ENCODE results near the gene HOXD10. TPM values are rescaled to one million over a fixed set of nuclear protein-coding genes. Genes with fewer than 3 reads are reported as not detected.
A peak's percentile ranks its signal among the peaks of the same experiment; 100 is the strongest.

The HOXD10 gene
- total RNA-seq, 1 donor from 2014 or later, result 1.9 TPM

DNA sequence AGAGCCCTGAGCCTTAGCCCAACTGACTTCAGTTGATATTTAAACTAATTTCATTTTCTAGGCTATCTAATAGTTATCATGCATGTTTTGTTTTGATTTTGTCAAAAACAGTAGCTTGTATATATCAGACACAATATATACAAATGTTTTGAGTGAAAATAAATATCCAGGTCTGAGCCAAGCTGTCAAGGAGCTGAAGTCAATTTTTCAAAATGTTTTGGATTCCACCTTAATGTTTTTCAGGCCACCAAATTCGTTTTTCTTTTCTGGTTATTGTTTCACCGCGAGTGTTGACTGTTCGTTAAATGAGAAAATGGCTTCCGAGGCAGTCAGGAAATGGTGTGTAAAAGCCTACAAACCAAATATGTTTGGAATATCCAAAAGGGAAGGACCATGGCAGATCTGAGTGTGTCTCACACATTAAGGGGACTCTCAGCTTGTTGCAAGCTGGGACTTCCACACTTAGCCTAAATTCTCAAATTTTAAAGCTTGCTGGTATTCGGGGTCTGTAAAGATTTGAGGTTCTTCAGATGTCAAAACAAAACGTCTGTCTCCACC lies 14.2 kb upstream of the HOXD10 start:
- intact Hi-C loops (cut with DNase I), result no loop called here
- DNase-seq (ENCODE audit: low spot score) (no peak), ATAC-seq (no peak)

DNA sequence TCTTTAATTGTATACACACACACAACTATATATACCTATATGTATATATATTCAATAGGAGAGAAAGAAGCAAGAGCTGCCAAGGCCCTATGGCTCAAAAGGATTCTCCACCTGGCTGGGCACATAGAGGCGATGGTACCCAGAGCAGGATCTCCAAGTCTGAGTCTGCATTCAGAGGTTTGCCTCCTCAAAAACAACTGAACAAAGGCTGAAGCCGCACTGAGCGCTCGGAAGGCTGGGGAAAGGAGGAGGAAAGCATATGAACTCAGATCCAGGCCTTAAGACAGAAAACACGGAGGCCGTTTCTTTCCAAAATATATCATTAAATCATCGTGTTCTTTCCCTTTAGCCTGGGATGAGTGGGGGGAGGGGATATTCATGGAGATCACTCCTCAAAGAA lies 13.4 kb upstream of the HOXD10 start:
- DNase-seq (ENCODE audit: low spot score) (no peak), ATAC-seq (no peak)
- intact Hi-C loops (cut with DNase I), result no loop called here

- no peak for ATAC-seq
- intact Hi-C loops (cut with DNase I), result no loop called here
Measured at GRCh38 chr2:176103742-176104315, 12.7 kb upstream of the HOXD10 start.

GRCh38 chr2:176104316-176105077 lies 12.1 kb upstream of the HOXD10 start:
- DNase-seq (ENCODE audit: low spot score) (no peak), ATAC-seq (no peak)
- intact Hi-C loops (cut with DNase I), result no loop called here

More at GRCh38 chr2:176103742-176104315, 12.7 kb upstream of the HOXD10 start:
- DNase-seq (ENCODE audit: low spot score), result no peak

DNA sequence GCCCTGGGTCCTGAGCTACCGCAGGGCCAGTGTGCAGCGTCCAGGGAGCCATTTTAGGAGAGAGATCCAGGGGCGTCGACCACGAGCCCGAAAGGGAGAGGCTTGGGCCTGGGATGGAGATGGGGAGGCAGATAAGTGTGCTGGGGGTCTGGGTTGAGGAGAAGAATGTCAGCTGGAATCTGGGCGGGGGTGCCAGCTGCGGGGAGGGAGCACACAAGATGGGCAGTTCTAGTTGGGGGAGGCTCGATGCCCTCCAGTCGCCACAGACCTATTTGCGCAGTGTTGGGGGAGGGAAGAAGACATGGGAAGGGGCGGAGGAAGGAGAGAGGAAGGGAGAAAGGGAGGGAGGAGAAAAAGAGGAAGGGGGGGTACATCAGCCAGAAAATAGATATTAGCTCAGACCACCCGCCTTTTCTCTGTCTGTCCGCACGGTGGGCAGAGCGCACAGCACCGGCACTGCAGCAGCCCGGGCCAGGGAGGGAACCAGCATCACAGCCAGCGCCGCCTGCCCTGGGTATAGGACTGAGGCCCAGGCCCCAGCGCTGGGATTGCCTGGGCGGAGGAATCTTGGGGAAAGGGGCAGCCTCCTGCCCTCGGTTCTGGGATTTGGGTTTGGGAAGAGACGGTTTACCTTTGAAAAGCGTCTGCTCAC lies 11.4 kb upstream of the HOXD10 start:
- intact Hi-C loops (cut with DNase I), result no loop called here
- DNase-seq (ENCODE audit: low spot score), result no peak
- ATAC-seq, result peak; percentile 9

GRCh38 chr2:176105730-176106580 lies 10.6 kb upstream of the HOXD10 start:
- intact Hi-C loops (cut with DNase I), result no loop called here
- peak; percentile 21 for ATAC-seq
- no peak for DNase-seq (ENCODE audit: low spot score)

DNA sequence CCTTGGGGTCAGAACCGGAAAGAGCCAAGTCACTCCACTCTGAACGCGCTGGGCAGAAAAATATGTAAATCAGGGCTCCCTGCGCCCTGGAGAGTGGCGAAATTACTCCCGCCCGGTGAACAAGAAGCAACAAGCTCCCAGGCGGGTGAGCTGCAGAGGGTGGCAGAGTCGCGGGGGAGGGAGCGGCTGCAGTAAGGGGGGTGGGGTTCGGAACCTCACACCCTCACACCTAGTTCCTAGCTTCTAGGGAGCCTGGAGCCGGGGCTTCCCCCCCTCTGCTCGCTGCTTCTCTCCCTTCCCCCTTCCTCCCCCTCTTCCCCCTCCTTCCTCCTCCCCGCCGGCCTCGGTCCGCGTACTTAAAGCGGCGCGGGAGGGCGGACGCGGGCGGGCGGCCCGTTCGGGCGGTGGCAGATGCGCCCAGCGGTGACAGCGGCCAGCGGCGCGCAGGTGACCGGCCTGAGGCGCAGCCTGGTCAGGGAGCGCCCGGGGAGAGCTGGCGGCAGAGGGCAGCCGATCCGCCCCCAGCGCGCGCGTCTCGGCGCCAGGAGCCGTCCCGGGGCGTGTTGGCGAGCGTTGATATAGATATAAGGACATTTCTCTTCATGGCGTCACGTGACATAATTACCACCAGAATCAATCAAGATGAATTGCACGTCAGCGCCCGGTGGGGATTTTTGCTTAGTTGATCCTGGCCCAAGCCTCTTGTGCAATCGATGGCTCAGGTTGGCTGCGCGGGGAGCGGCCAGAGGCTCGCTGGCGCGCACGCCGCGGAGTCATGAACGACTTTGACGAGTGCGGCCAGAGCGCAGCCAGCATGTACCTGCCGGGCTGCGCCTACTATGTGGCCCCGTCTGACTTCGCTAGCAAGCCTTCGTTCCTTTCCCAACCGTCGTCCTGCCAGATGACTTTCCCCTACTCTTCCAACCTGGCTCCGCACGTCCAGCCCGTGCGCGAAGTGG lies 9.7 kb upstream of the HOXD10 start, which contains the start of gene HOXD11:
HOXD11 (plus strand) TSS at position 700 of the 959 bp plus-strand sequence; CDS start at position 776, 76 bp downstream.
- peak; percentile 57 for ATAC-seq
- DNase-seq (ENCODE audit: low spot score), result no peak

DNA sequence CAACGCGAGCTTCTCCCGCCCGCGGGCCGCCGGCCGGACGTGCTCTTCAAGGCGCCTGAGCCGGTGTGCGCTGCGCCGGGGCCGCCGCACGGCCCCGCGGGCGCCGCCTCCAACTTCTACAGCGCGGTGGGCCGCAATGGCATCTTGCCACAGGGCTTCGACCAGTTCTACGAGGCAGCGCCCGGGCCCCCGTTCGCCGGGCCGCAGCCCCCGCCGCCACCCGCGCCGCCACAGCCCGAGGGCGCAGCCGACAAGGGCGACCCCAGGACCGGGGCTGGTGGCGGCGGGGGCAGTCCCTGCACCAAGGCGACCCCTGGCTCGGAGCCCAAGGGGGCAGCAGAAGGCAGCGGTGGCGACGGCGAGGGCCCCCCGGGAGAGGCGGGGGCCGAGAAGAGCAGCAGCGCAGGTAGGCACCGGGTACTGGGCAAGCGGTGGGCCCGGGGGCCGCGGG lies 8.8 kb upstream of the HOXD10 start:
- intact Hi-C loops (cut with DNase I), result no loop called here
- DNase-seq (ENCODE audit: low spot score) (no peak), ATAC-seq (no peak)

More for the DNA sequence above, 9.7 kb upstream of the HOXD10 start, which contains the start of gene HOXD11:
- intact Hi-C loops (cut with DNase I), result no loop called here

GRCh38 chr2:176109192-176109901 lies 7.2 kb upstream of the HOXD10 start:
- DNase-seq (ENCODE audit: low spot score), result no peak
- ATAC-seq, result no peak
- intact Hi-C loops (cut with DNase I), result no loop called here

DNA sequence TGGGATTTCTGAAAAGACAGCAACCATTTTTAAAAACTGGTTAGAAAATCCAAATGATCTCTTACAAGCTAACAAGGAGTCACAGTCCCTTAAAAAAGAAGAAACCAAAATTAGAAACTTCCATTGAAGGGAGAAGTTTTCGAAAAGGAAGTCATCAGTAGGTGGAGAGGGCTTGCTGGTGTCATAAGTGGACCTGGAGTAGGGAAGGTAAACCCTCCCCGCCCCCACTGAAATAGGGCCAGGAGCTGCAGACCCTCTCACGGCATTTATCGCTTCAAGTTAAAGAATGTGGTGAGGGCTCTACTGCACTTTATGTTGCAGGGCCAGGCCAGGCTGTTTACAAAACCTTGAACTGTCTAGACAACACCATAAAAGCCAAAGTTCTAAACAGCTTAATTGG lies 6.6 kb upstream of the HOXD10 start:
- intact Hi-C loops (cut with DNase I), result no loop called here
- ATAC-seq (no peak), DNase-seq (ENCODE audit: low spot score) (no peak)

- no peak for ATAC-seq
- DNase-seq (ENCODE audit: low spot score), result no peak
- intact Hi-C loops (cut with DNase I), result no loop called here
Measured at GRCh38 chr2:176110415-176111308, 5.9 kb upstream of the HOXD10 start.

- DNase-seq (ENCODE audit: low spot score) (no peak), ATAC-seq (no peak)
- intact Hi-C loops (cut with DNase I), result no loop called here
Measured at GRCh38 chr2:176111309-176111663, 5.3 kb upstream of the HOXD10 start.

- intact Hi-C loops (cut with DNase I), result no loop called here
- no peak for ATAC-seq
- DNase-seq (ENCODE audit: low spot score), result no peak
Measured at GRCh38 chr2:176111846-176112374, 4.7 kb upstream of the HOXD10 start.

GRCh38 chr2:176112375-176113302 lies 3.9 kb upstream of the HOXD10 start:
- no peak for ATAC-seq
- intact Hi-C loops (cut with DNase I), result no loop called here
- DNase-seq (ENCODE audit: low spot score), result no peak
